CD4-positive, alpha-beta memory T cell (primary cell): Measurements from ENCODE around the gene HRG. TPM values are rescaled to one million over a fixed set of nuclear protein-coding genes. Genes with fewer than 3 reads are reported as not detected.

Experiments
- CTCF ChIA-PET: fragments of 350-600 bp; sonication (Branson Sonifier 250); formaldehyde crosslinking; loops from one replicate; lab custom pipeline; 2021; ENCODE audit warnings: inconsistent platforms; ENCODE audit not compliant: partially characterized antibody; lab: Charles Lee
- POLR2A ChIA-PET: fragments of 350-600 bp; sonication (Branson Sonifier 250); formaldehyde crosslinking; loops from one replicate; lab custom pipeline; 2021; ENCODE audit not compliant: partially characterized antibody; lab: Charles Lee
- DNase-seq, 5 donors: peaks; one replicate each; pipeline versions ENCODE4 v3.0.0 to v3.0.0-alpha.2; 2020 to 2022; ENCODE audit warnings: mixed read lengths in 1 of 5
- H3K27ac ChIP-seq: one replicate; pipeline ENCODE4 v1.7.0; 2013; ENCODE audit warnings: low read depth, low read length
- H3K27me3 ChIP-seq: 2 replicates; pipeline ENCODE4 v1.7.0; 2013; ENCODE audit warnings: mild to moderate bottlenecking, low read length, moderate library complexity; ENCODE audit not compliant: insufficient read depth
- H3K36me3 ChIP-seq: 2 replicates; pipeline ENCODE4 v1.7.0; 2013; ENCODE audit warnings: mild to moderate bottlenecking, low read length, moderate library complexity; ENCODE audit not compliant: insufficient read depth
- H3K4me1 ChIP-seq: 2 replicates; pipeline ENCODE4 v1.7.0; 2013; ENCODE audit warnings: mild to moderate bottlenecking, low read length, moderate library complexity; ENCODE audit not compliant: insufficient read depth
- H3K4me3 ChIP-seq, 2 donors: one replicate each; pipeline ENCODE4 v1.7.0; 2013; ENCODE audit warnings: low read length in 2 of 2, mild to moderate bottlenecking in 1 of 2
- H3K9me3 ChIP-seq, 2 donors: one replicate each; pipeline ENCODE4 v1.7.0; 2013; ENCODE audit warnings: low read length in 2 of 2, control low read depth in 1 of 2; ENCODE audit not compliant: control insufficient read depth in 1 of 2
- H3K27ac Mint-ChIP-seq, 7 donors: one replicate each; pipeline ENCODE4 v1.8.0; 2020 to 2021; ENCODE audit warnings: mixed read lengths in 7 of 7, mild to moderate bottlenecking in 6 of 7, inconsistent platforms in 3 of 7, moderate library complexity in 3 of 7
- H3K27me3 Mint-ChIP-seq, 2 donors: one replicate each; pipeline ENCODE4 v1.8.0; 2020 to 2021; ENCODE audit warnings: mixed read lengths in 2 of 2
- H3K36me3 Mint-ChIP-seq, 2 donors: one replicate each; pipeline ENCODE4 v1.8.0; 2020 to 2021; ENCODE audit warnings: mixed read lengths in 2 of 2, inconsistent platforms in 1 of 2, mild to moderate bottlenecking in 1 of 2
- H3K4me1 Mint-ChIP-seq, 4 donors: one replicate each; pipeline ENCODE4 v1.8.0; 2020 to 2021; ENCODE audit warnings: mixed read lengths in 4 of 4, mild to moderate bottlenecking in 1 of 4
- H3K4me3 Mint-ChIP-seq, 8 donors: one replicate each; pipeline ENCODE4 v1.8.0; 2020 to 2021; ENCODE audit warnings: mixed read lengths in 8 of 8, mild to moderate bottlenecking in 7 of 8, moderate library complexity in 6 of 8, inconsistent platforms in 3 of 8
- H3K9me3 Mint-ChIP-seq, 8 donors: one replicate each; pipeline ENCODE4 v1.8.0; 2020 to 2021; ENCODE audit warnings: mixed read lengths in 8 of 8, mild to moderate bottlenecking in 5 of 8, inconsistent platforms in 3 of 8, moderate library complexity in 1 of 8
- intact Hi-C: fragments of 100-400 bp; cut with micrococcal nuclease; formaldehyde crosslinking; loops from one replicate; pipeline ENCODE4 v1.15.1; 2023
- polyA plus RNA-seq, 2 donors: library from polyadenylated mRNA; unstranded; fragments of 300-500 nt; fragmentation: Illumina TruSeq; gene quantifications; one replicate each; pipeline ENCODE4 v1.2.3, GENCODE V29; 2021
- total RNA-seq, 2 experiments: library from RNA; stranded (reverse); gene quantifications; one replicate each; pipeline ENCODE4 v1.2.3, GENCODE V29; 2021

The HRG gene
- total and polyA plus RNA-seq, 4 experiments from 2014 or later: not detected

GRCh38 chr3:186637686-186638085, 28.1 kb upstream of the HRG start:
- H3K36me3 ChIP-seq: no peaks in the 10 kb centered on the region
- H3K4me3 Mint-ChIP-seq: no peak overlapping the region
- H3K27me3 ChIP-seq: no peaks in the 10 kb centered on the region
- H3K27ac Mint-ChIP-seq: no peak overlapping the region
- H3K27ac ChIP-seq: no peak overlapping the region
- intact Hi-C loops: no loop called here
- DNase-seq: no peak
- H3K4me1 Mint-ChIP-seq: no peaks in the 10 kb centered on the region
- H3K9me3 Mint-ChIP-seq: no peaks in the 10 kb centered on the region
- H3K36me3 Mint-ChIP-seq: no peaks in the 10 kb centered on the region
- H3K4me3 ChIP-seq: no peak overlapping the region
- no peaks in the 10 kb centered on the region for H3K9me3 ChIP-seq
- H3K27me3 Mint-ChIP-seq: peaks cover 11 to 16% of the 10 kb centered on the region in 2 donors
- ChIA-PET POLR2A (no interaction called here), CTCF (no interaction called here)
- no peaks in the 10 kb centered on the region for H3K4me1 ChIP-seq

GRCh38 chr3:186638259-186638658, 27.6 kb upstream of the HRG start:
- Histone ChIP-seq H3K36me3 (no peaks in the 10 kb centered on the region), H3K4me3 (no peak overlapping the region), H3K27me3 (no peaks in the 10 kb centered on the region), H3K9me3 (no peaks in the 10 kb centered on the region), H3K27ac (no peak overlapping the region), H3K4me1 (no peaks in the 10 kb centered on the region)
- no peaks in the 10 kb centered on the region for H3K36me3 Mint-ChIP-seq
- intact Hi-C loops: no loop called here
- DNase-seq: no peak
- H3K4me1 Mint-ChIP-seq: no peaks in the 10 kb centered on the region
- no peak overlapping the region for H3K4me3 Mint-ChIP-seq
- ChIA-PET POLR2A (no interaction called here), CTCF (no interaction called here)
- no peak overlapping the region for H3K27ac Mint-ChIP-seq
- peaks cover 13 to 20% of the 10 kb centered on the region in 2 donors for H3K27me3 Mint-ChIP-seq
- no peaks in the 10 kb centered on the region for H3K9me3 Mint-ChIP-seq

- Histone ChIP-seq H3K9me3 (no peaks in the 10 kb centered on the region), H3K4me3 (no peak within 1 kb of the TSS), H3K27ac (no peak within 1 kb of the TSS), H3K27me3 (no peaks in the 10 kb centered on the region), H3K4me1 (no peaks in the 10 kb centered on the region), H3K36me3 (no peaks in the 10 kb centered on the region)
- no peaks in the 10 kb centered on the region for H3K4me1 Mint-ChIP-seq
- POLR2A ChIA-PET: no interaction called here
- H3K9me3 Mint-ChIP-seq: no peaks in the 10 kb centered on the region
- CTCF ChIA-PET: no interaction called here
- peaks cover 16 to 23% of the 10 kb centered on the region in 2 donors for H3K27me3 Mint-ChIP-seq
- H3K4me3 Mint-ChIP-seq: no peak within 1 kb of the TSS
- no peaks in the 10 kb centered on the region for H3K36me3 Mint-ChIP-seq
- intact Hi-C loops: no loop called here
- DNase-seq: no peak
- no peak within 1 kb of the TSS for H3K27ac Mint-ChIP-seq
Measured at GRCh38 chr3:186639778-186640472, 25.9 kb upstream of the HRG start, which contains the start of gene FETUB. Gene FETUB, plus strand, starts transcription at chr3:186640399. Its CDS starts 62 bp downstream, at chr3:186640461.

GRCh38 chr3:186640473-186640818, 25.4 kb upstream of the HRG start:
- Mint-ChIP-seq H3K27ac (no peak overlapping the region), H3K36me3 (no peaks in the 10 kb centered on the region), H3K27me3 (peaks cover 16 to 24% of the 10 kb centered on the region in 2 donors), H3K9me3 (no peaks in the 10 kb centered on the region), H3K4me1 (no peaks in the 10 kb centered on the region), H3K4me3 (no peak overlapping the region)
- no peaks in the 10 kb centered on the region for H3K9me3 ChIP-seq
- H3K4me1 ChIP-seq: no peaks in the 10 kb centered on the region
- ChIA-PET CTCF (no interaction called here), POLR2A (no interaction called here)
- intact Hi-C loops: no loop called here
- no peaks in the 10 kb centered on the region for H3K27me3 ChIP-seq
- no peaks in the 10 kb centered on the region for H3K36me3 ChIP-seq
- H3K27ac ChIP-seq: no peak overlapping the region
- no peak overlapping the region for H3K4me3 ChIP-seq
- no peak for DNase-seq

- H3K4me1 Mint-ChIP-seq: no peaks in the 10 kb centered on the region
Measured at GRCh38 chr3:186640929-186641328, 24.9 kb upstream of the HRG start.

GRCh38 chr3:186642014-186642413, 23.8 kb upstream of the HRG start:
- no peaks in the 10 kb centered on the region for H3K36me3 Mint-ChIP-seq
- Histone ChIP-seq H3K27me3 (no peaks in the 10 kb centered on the region), H3K4me1 (no peaks in the 10 kb centered on the region), H3K27ac (no peak overlapping the region), H3K4me3 (no peak overlapping the region), H3K9me3 (no peaks in the 10 kb centered on the region), H3K36me3 (no peaks in the 10 kb centered on the region)
- peaks cover 19 to 20% of the 10 kb centered on the region in 2 donors for H3K27me3 Mint-ChIP-seq
- no peaks in the 10 kb centered on the region for H3K4me1 Mint-ChIP-seq
- no peaks in the 10 kb centered on the region for H3K9me3 Mint-ChIP-seq
- CTCF ChIA-PET: interaction anchor here (1.0 to 1.5 kb wide), 2 partner anchors 8 to 25 kb away, joined by 3 to 6 read pairs; no protein-coding TSS in a partner anchor
- H3K27ac Mint-ChIP-seq: no peak overlapping the region
- no peak for DNase-seq
- intact Hi-C loops: no loop called here
- no peak overlapping the region for H3K4me3 Mint-ChIP-seq
- POLR2A ChIA-PET: no interaction called here

More at GRCh38 chr3:186640929-186641328, 24.9 kb upstream of the HRG start:
- intact Hi-C loops: no loop called here
- H3K36me3 Mint-ChIP-seq: no peaks in the 10 kb centered on the region
- H3K4me3 ChIP-seq: no peak overlapping the region
- ChIA-PET CTCF (no interaction called here), POLR2A (no interaction called here)
- H3K27ac ChIP-seq: no peak overlapping the region
- H3K9me3 ChIP-seq: no peaks in the 10 kb centered on the region
- H3K36me3 ChIP-seq: no peaks in the 10 kb centered on the region
- H3K4me1 ChIP-seq: no peaks in the 10 kb centered on the region
- H3K9me3 Mint-ChIP-seq: no peaks in the 10 kb centered on the region
- H3K27me3 ChIP-seq: no peaks in the 10 kb centered on the region
- H3K27ac Mint-ChIP-seq: no peak overlapping the region
- H3K27me3 Mint-ChIP-seq: peaks cover 16 to 22% of the 10 kb centered on the region in 2 donors
- no peak overlapping the region for H3K4me3 Mint-ChIP-seq
- DNase-seq: no peak

- no peak for DNase-seq
- no peak overlapping the region for H3K4me3 Mint-ChIP-seq
- Histone ChIP-seq H3K4me3 (no peak overlapping the region), H3K27ac (no peak overlapping the region), H3K9me3 (no peaks in the 10 kb centered on the region), H3K27me3 (no peaks in the 10 kb centered on the region), H3K36me3 (no peaks in the 10 kb centered on the region), H3K4me1 (no peaks in the 10 kb centered on the region)
- no peak overlapping the region for H3K27ac Mint-ChIP-seq
- ChIA-PET CTCF (no interaction called here), POLR2A (no interaction called here)
- intact Hi-C loops: no loop called here
- H3K36me3 Mint-ChIP-seq: no peaks in the 10 kb centered on the region
- H3K27me3 Mint-ChIP-seq: peaks cover 18 to 20% of the 10 kb centered on the region in 2 donors
- no peaks in the 10 kb centered on the region for H3K9me3 Mint-ChIP-seq
- H3K4me1 Mint-ChIP-seq: no peaks in the 10 kb centered on the region
Measured at GRCh38 chr3:186643493-186643892, 22.3 kb upstream of the HRG start.
